Adrenal gland (tissue), 5 donors: ENCODE data around the gene SESN1.

ENCODE experiments used
- POLR2A ChIP-seq, 2 donors: fragments of 450-650 bp; IDR thresholded peaks; one replicate each; pipeline ENCODE4 v1.6.1; 2017; ENCODE audit warnings: antibody characterized with exemption in 2 of 2, mild to moderate bottlenecking in 2 of 2, moderate library complexity in 1 of 2
- TF ChIP-seq, protein P1 (sequence below), 6 experiments: fragments of 450-650 bp in 4 of 6; fragments of 200-600 bp in 2 of 6; sonication (generic) in 1 of 6; IDR thresholded peaks; 1 replicate in 5 of 6; 2 replicates in 1 of 6; pipeline versions ENCODE4 v1.5.1 to v1.8.0; 2016 to 2021; ENCODE audit warnings: antibody characterized with exemption in 6 of 6, mild to moderate bottlenecking in 2 of 6, moderate library complexity in 1 of 6
- donor health status: DM: no; HTN: no; CAD: no.

DNA sequence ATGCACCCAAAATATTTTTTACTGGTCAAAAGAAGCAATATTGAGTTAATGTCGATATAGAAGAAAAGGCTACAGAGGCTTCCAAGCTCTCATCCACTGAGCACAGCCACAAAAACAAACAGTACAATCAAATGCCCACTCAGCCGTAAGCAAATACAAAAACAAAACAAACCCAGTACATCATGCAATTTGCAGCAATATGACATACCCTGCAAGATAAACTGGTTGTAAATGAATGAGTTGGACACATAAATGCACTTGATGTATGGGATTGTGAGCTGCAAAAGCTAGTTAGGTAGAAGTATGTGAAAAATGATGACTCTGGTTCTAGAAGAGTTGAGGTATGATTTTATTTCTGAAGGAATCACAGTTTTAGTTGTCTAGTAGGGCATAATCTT is 83.9 kb downstream of the SESN1 start:
- TF ChIP-seq, protein P1, sequence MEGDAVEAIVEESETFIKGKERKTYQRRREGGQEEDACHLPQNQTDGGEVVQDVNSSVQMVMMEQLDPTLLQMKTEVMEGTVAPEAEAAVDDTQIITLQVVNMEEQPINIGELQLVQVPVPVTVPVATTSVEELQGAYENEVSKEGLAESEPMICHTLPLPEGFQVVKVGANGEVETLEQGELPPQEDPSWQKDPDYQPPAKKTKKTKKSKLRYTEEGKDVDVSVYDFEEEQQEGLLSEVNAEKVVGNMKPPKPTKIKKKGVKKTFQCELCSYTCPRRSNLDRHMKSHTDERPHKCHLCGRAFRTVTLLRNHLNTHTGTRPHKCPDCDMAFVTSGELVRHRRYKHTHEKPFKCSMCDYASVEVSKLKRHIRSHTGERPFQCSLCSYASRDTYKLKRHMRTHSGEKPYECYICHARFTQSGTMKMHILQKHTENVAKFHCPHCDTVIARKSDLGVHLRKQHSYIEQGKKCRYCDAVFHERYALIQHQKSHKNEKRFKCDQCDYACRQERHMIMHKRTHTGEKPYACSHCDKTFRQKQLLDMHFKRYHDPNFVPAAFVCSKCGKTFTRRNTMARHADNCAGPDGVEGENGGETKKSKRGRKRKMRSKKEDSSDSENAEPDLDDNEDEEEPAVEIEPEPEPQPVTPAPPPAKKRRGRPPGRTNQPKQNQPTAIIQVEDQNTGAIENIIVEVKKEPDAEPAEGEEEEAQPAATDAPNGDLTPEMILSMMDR (IDR thresholded peaks at IDR 0.05) = no peak
- no peak for TF ChIP-seq POLR2A (IDR thresholded peaks at IDR 0.05)
